Neuronal stem cell (in vitro differentiated cells): ENCODE results near the gene TXNDC5.

ENCODE experiments used
- DNase-seq: peaks from one replicate; pipeline ENCODE4 v3.0.0-alpha.2; 2013; ENCODE audit warnings: low spot score
- H2AFZ ChIP-seq: one replicate; pipeline ENCODE4 v1.6.1; 2013; ENCODE audit warnings: mild to moderate bottlenecking, low read length, inconsistent platforms
- H2AK5ac ChIP-seq: 2 replicates; pipeline ENCODE4 v1.6.1; 2013; ENCODE audit warnings: low read depth, mild to moderate bottlenecking, inconsistent platforms, low read length, moderate library complexity, mixed read lengths
- H2BK120ac ChIP-seq: 2 replicates; pipeline ENCODE4 v1.6.1; 2013; ENCODE audit warnings: low read depth, mild to moderate bottlenecking, inconsistent platforms, low read length, moderate library complexity, mixed read lengths
- H2BK12ac ChIP-seq: one replicate; pipeline ENCODE4 v1.6.1; 2013; ENCODE audit warnings: low read length, inconsistent platforms
- H2BK15ac ChIP-seq: 2 replicates; pipeline ENCODE4 v1.6.1; 2013; ENCODE audit warnings: mild to moderate bottlenecking, low read length, inconsistent platforms, mixed read lengths
- H2BK5ac ChIP-seq: one replicate; pipeline ENCODE4 v1.6.1; 2013; ENCODE audit warnings: inconsistent platforms, mild to moderate bottlenecking, low read length, moderate library complexity
- H3K14ac ChIP-seq: one replicate; pipeline ENCODE4 v1.6.1; 2013; ENCODE audit warnings: low read length, inconsistent platforms
- H3K18ac ChIP-seq: 2 replicates; pipeline ENCODE4 v1.6.1; 2013; ENCODE audit warnings: low read length, inconsistent platforms
- H3K23ac ChIP-seq: 2 replicates; pipeline ENCODE4 v1.6.1; 2013; ENCODE audit warnings: low read depth, mild to moderate bottlenecking, mixed read lengths, low read length, inconsistent platforms; ENCODE audit not compliant: poor library complexity
- H3K27ac ChIP-seq: replicated peaks from 3 replicates; pipeline ENCODE4 v1.5.1; 2013; ENCODE audit warnings: low read length, inconsistent platforms
- H3K27me3 ChIP-seq, 3 experiments: 2 replicates each; pipeline ENCODE4 v1.6.1; 2013; ENCODE audit warnings: low read length in 3 of 3, mild to moderate bottlenecking in 2 of 3, inconsistent platforms in 1 of 3, low read depth in 1 of 3, mixed read lengths in 1 of 3, moderate library complexity in 1 of 3; ENCODE audit not compliant: control insufficient read depth in 3 of 3, insufficient read depth in 3 of 3
- H3K36me3 ChIP-seq, 2 donors: replicated peaks in 1 of 2; 2 replicates each; pipeline ENCODE4 v1.6.1; 2013; ENCODE audit warnings: low read length in 2 of 2; ENCODE audit not compliant: control insufficient read depth in 2 of 2, insufficient read depth in 2 of 2
- H3K4ac ChIP-seq: 2 replicates; pipeline ENCODE4 v1.6.1; 2013; ENCODE audit warnings: inconsistent platforms, mild to moderate bottlenecking, low read length, moderate library complexity
- H3K4me1 ChIP-seq, 2 donors: 1 replicate in 1 of 2; 2 replicates in 1 of 2; pipeline ENCODE4 v1.6.1; 2013; ENCODE audit warnings: low read length in 2 of 2, low read depth in 1 of 2; ENCODE audit not compliant: control insufficient read depth in 2 of 2, insufficient read depth in 1 of 2
- H3K4me2 ChIP-seq: one replicate; pipeline ENCODE4 v1.6.1; 2013; ENCODE audit warnings: mild to moderate bottlenecking, low read length, inconsistent platforms; ENCODE audit not compliant: insufficient read depth, poor library complexity, severe bottlenecking
- H3K4me3 ChIP-seq, 2 donors: 2 replicates each; pipeline ENCODE4 v1.5.1; 2013; ENCODE audit warnings: low read length in 2 of 2, mild to moderate bottlenecking in 2 of 2, inconsistent platforms in 1 of 2, moderate library complexity in 1 of 2
- H3K79me1 ChIP-seq: one replicate; pipeline ENCODE4 v1.6.1; 2013; ENCODE audit warnings: low read depth, mild to moderate bottlenecking, inconsistent platforms, low read length, moderate library complexity
- H3K9ac ChIP-seq: one replicate; pipeline ENCODE4 v1.6.1; 2013; ENCODE audit warnings: mild to moderate bottlenecking, low read depth, low read length, inconsistent platforms; ENCODE audit not compliant: poor library complexity
- H3K9me3 ChIP-seq, 2 donors: replicated peaks in 1 of 2; 2 replicates each; pipeline versions ENCODE3 to v1.6.1; 2013; ENCODE audit warnings: low read length in 2 of 2, mild to moderate bottlenecking in 2 of 2, inconsistent platforms in 1 of 2, low read depth in 1 of 2, mixed read lengths in 1 of 2, moderate library complexity in 1 of 2; ENCODE audit not compliant: control insufficient read depth in 2 of 2, insufficient read depth in 1 of 2
- H4K8ac ChIP-seq: one replicate; pipeline ENCODE4 v1.6.1; 2013; ENCODE audit warnings: low read depth, mild to moderate bottlenecking, inconsistent platforms, low read length, moderate library complexity
- H4K91ac ChIP-seq: one replicate; pipeline ENCODE4 v1.6.1; 2013; ENCODE audit warnings: low read length, low read depth, mild to moderate bottlenecking, inconsistent platforms; ENCODE audit not compliant: poor library complexity
- WGBS, 2 donors: extraction: QIAGEN DNeasy Blood & Tissue Kit; methylation state at CpG; one replicate each; pipeline ENCODE4 v1.1.7; 2013; ENCODE audit warnings: missing lambda C conversion rate in 2 of 2, mixed read lengths in 1 of 2; ENCODE audit not compliant: insufficient read length in 2 of 2, insufficient replicate concordance in 1 of 2; ENCODE audit errors: extremely low coverage in 2 of 2; 5-methylcytosine and 5-hydroxymethylcytosine counted together

The TXNDC5 gene

GRCh38 chr6:7956257-7956656 is 45.7 kb upstream of the TXNDC5 start:
- Histone ChIP-seq H3K4me3 (no peak overlapping the region), H3K79me1 (no peaks in the 10 kb centered on the region), H3K4me2 (no peak overlapping the region), H2AK5ac (no peak overlapping the region), H3K4ac (no peak overlapping the region), H3K27ac (no peak overlapping the region), H4K8ac (no peak overlapping the region), H3K9me3 (no peaks in the 10 kb centered on the region), H3K23ac (no peak overlapping the region), H3K9ac (no peak overlapping the region), H3K14ac (no peak overlapping the region), H2BK120ac (no peak overlapping the region), H2AFZ (no peak overlapping the region), H3K36me3 (no peaks in the 10 kb centered on the region), H3K18ac (no peak overlapping the region), H4K91ac (no peak overlapping the region), H3K4me1 (no peaks in the 10 kb centered on the region), H2BK5ac (no peak overlapping the region), H3K27me3 (peaks cover 0 to 27% (median 0%) of the 10 kb centered on the region in 3 experiments), H2BK15ac (no peak overlapping the region), H2BK12ac (no peak overlapping the region)
- DNase-seq: no peak
- no CpG with 5 or more reads among the region's 1 CpG for WGBS, 2 donors

GRCh38 chr6:7954477-7955200 is 44.1 kb upstream of the TXNDC5 start:
- Histone ChIP-seq H3K4me1 (no peaks in the 10 kb centered on the region), H3K18ac (no peak overlapping the region), H3K27me3 (peaks cover 0 to 26% (median 0%) of the 10 kb centered on the region in 3 experiments), H3K36me3 (no peaks in the 10 kb centered on the region), H3K4me2 (no peak overlapping the region), H4K8ac (no peak overlapping the region), H3K27ac (no peak overlapping the region), H2AFZ (no peak overlapping the region), H3K4ac (no peak overlapping the region), H3K79me1 (no peaks in the 10 kb centered on the region), H2AK5ac (no peak overlapping the region), H2BK5ac (no peak overlapping the region), H4K91ac (no peak overlapping the region), H3K9ac (no peak overlapping the region), H2BK15ac (no peak overlapping the region), H2BK12ac (no peak overlapping the region), H3K4me3 (no peak overlapping the region), H3K14ac (no peak overlapping the region), H3K9me3 (no peaks in the 10 kb centered on the region), H3K23ac (no peak overlapping the region), H2BK120ac (no peak overlapping the region)
- DNase-seq: no peak
- WGBS, 2 donors: no CpG with 5 or more reads among the region's 4 CpGs

GRCh38 chr6:7953753-7954152 is 43.2 kb upstream of the TXNDC5 start:
- H3K4me3 ChIP-seq: no peak overlapping the region
- H3K27me3 ChIP-seq: peaks cover 0 to 19% (median 0%) of the 10 kb centered on the region in 3 experiments
- no peaks in the 10 kb centered on the region for H3K9me3 ChIP-seq
- H3K14ac ChIP-seq: no peak overlapping the region
- H4K91ac ChIP-seq: no peak overlapping the region
- no CpG with 5 or more reads among the region's 1 CpG for WGBS, 2 donors
- H3K27ac ChIP-seq: no peak overlapping the region
- no peak overlapping the region for H3K4me2 ChIP-seq
- H2BK5ac ChIP-seq: no peak overlapping the region
- DNase-seq: no peak
- H3K79me1 ChIP-seq: no peaks in the 10 kb centered on the region
- no peak overlapping the region for H3K4ac ChIP-seq
- H2AFZ ChIP-seq: no peak overlapping the region
- no peak overlapping the region for H2BK12ac ChIP-seq
- H2BK15ac ChIP-seq: no peak overlapping the region
- H3K23ac ChIP-seq: no peak overlapping the region
- H2BK120ac ChIP-seq: no peak overlapping the region
- H3K36me3 ChIP-seq: no peaks in the 10 kb centered on the region
- no peak overlapping the region for H2AK5ac ChIP-seq
- H3K18ac ChIP-seq: no peak overlapping the region
- H3K9ac ChIP-seq: no peak overlapping the region
- H4K8ac ChIP-seq: no peak overlapping the region
- H3K4me1 ChIP-seq: no peaks in the 10 kb centered on the region

- no peak overlapping the region for H2AFZ ChIP-seq
- no peak overlapping the region for H3K14ac ChIP-seq
- H2BK15ac ChIP-seq: no peak overlapping the region
- no peaks in the 10 kb centered on the region for H3K9me3 ChIP-seq
- no peak overlapping the region for H3K23ac ChIP-seq
- no peak overlapping the region for H2BK12ac ChIP-seq
- no peak overlapping the region for H4K8ac ChIP-seq
- no peak overlapping the region for H3K27ac ChIP-seq
- no peak overlapping the region for H2BK5ac ChIP-seq
- no peak overlapping the region for H3K4me2 ChIP-seq
- H3K9ac ChIP-seq: no peak overlapping the region
- no peak overlapping the region for H3K4me3 ChIP-seq
- H3K79me1 ChIP-seq: no peaks in the 10 kb centered on the region
- H3K4me1 ChIP-seq: peaks cover 0 to 4% of the 10 kb centered on the region in 2 donors
- H2BK120ac ChIP-seq: no peak overlapping the region
- WGBS, 2 donors: no CpG with 5 or more reads among the region's 5 CpGs
- H2AK5ac ChIP-seq: no peak overlapping the region
- H3K27me3 ChIP-seq: peaks cover 0 to 22% (median 1%) of the 10 kb centered on the region in 3 experiments
- no peak overlapping the region for H3K18ac ChIP-seq
- no peaks in the 10 kb centered on the region for H3K36me3 ChIP-seq
- H4K91ac ChIP-seq: no peak overlapping the region
- H3K4ac ChIP-seq: no peak overlapping the region
- DNase-seq: no peak
These were observed 29.3 kb upstream of the TXNDC5 start for GRCh38 chr6:7939864-7940228.
